ENCODE data around the gene ZNF653.
"Not testable (repeated sequence)": the region's sequence is repeated elsewhere in the genome, so short reads cannot be mapped to it uniquely, and the experiment has no call there.

The ZNF653 gene

GRCh38 chr19:11444059-11444458, 61.6 kb downstream of the ZNF653 start:
- Histone ChIP-seq H3K36me3 (ENCODE audit: insufficient read depth, low read length) (peaks cover 66% of the 10 kb centered on the region; the same call in 1 of the 2 replicates), H3K27ac (no peak overlapping the region), H3K4me3 (no peak overlapping the region), H3K9ac (ENCODE audit: insufficient read length) (no peak overlapping the region), H3K9me3 (ENCODE audit: low read depth, low read length) (no peaks in the 10 kb centered on the region)
- no peak for DNase-seq (ENCODE audit: low read depth, low spot score)
- TF ChIP-seq FOXP2 (optimal IDR thresholded peaks at IDR 0.05; ENCODE audit: control extremely low read depth, extremely low read length, insufficient read depth) (no peak), EZH2 (IDR thresholded peaks at IDR 0.05) (no peak), POLR2AphosphoS5 (IDR thresholded peaks at IDR 0.05; ENCODE audit: borderline replicate concordance, low read depth, low read length) (no peak)

GRCh38 chr19:11437955-11438354, 67.7 kb downstream of the ZNF653 start:
- Histone ChIP-seq H3K9me3 (ENCODE audit: low read depth, low read length) (no peaks in the 10 kb centered on the region), H3K27ac (no peak overlapping the region), H3K9ac (ENCODE audit: insufficient read length) (no peak overlapping the region), H3K4me3 (no peak overlapping the region), H3K36me3 (ENCODE audit: insufficient read depth, low read length) (peaks cover 50% of the 10 kb centered on the region)
- TF ChIP-seq EZH2 (IDR thresholded peaks at IDR 0.05) (no peak), FOXP2 (optimal IDR thresholded peaks at IDR 0.05; ENCODE audit: control extremely low read depth, extremely low read length, insufficient read depth) (no peak), POLR2AphosphoS5 (IDR thresholded peaks at IDR 0.05; ENCODE audit: borderline replicate concordance, low read depth, low read length) (no peak)
- no peak for DNase-seq (ENCODE audit: low read depth, low spot score)

- Histone ChIP-seq H3K9me3 (ENCODE audit: low read depth, low read length) (no peaks in the 10 kb centered on the region), H3K36me3 (ENCODE audit: insufficient read depth, low read length) (peaks cover 29% of the 10 kb centered on the region), H3K9ac (ENCODE audit: insufficient read length) (peak overlapping the region; percentile 87), H3K27ac (peak overlapping the region; percentile 56; the same call in 1 of the 2 replicates), H3K4me3 (peak overlapping the region; percentile 99)
- no peak for DNase-seq (ENCODE audit: low read depth, low spot score)
- TF ChIP-seq POLR2AphosphoS5 (IDR thresholded peaks at IDR 0.05; ENCODE audit: borderline replicate concordance, low read depth, low read length), result no peak
- TF ChIP-seq EZH2 (IDR thresholded peaks at IDR 0.05), result no peak
- no peak for TF ChIP-seq FOXP2 (optimal IDR thresholded peaks at IDR 0.05; ENCODE audit: control extremely low read depth, extremely low read length, insufficient read depth)
These were observed 69.8 kb downstream of the ZNF653 start for GRCh38 chr19:11435833-11436313.

GRCh38 chr19:11435057-11435832, 70.4 kb downstream of the ZNF653 start, which contains the start of the genes ODAD3 and PRKCSH:
TSS of gene ODAD3 (minus strand) at chr19:11435121. CDS start at chr19:11435016, 105 bp downstream.
TSS of gene PRKCSH (plus strand) at chr19:11435635. CDS start at chr19:11436118, 483 bp downstream.
- no peaks in the 10 kb centered on the region for H3K9me3 ChIP-seq (ENCODE audit: low read depth, low read length)
- peak within 1 kb of the TSS; percentile 99 for H3K4me3 ChIP-seq
- H3K9ac ChIP-seq (ENCODE audit: insufficient read length), result peak within 1 kb of the TSS; percentile 87
- DNase-seq (ENCODE audit: low read depth, low spot score), result peak; percentile 98
- TF ChIP-seq FOXP2 (optimal IDR thresholded peaks at IDR 0.05; ENCODE audit: control extremely low read depth, extremely low read length, insufficient read depth) (no peak), POLR2AphosphoS5 (IDR thresholded peaks at IDR 0.05; ENCODE audit: borderline replicate concordance, low read depth, low read length) (peak; percentile 92), EZH2 (IDR thresholded peaks at IDR 0.05) (no peak)
- H3K36me3 ChIP-seq (ENCODE audit: insufficient read depth, low read length), result peaks cover 25% of the 10 kb centered on the region
- H3K27ac ChIP-seq, result peak within 1 kb of the TSS; percentile 56; the same call in 1 of the 2 replicates

DNA sequence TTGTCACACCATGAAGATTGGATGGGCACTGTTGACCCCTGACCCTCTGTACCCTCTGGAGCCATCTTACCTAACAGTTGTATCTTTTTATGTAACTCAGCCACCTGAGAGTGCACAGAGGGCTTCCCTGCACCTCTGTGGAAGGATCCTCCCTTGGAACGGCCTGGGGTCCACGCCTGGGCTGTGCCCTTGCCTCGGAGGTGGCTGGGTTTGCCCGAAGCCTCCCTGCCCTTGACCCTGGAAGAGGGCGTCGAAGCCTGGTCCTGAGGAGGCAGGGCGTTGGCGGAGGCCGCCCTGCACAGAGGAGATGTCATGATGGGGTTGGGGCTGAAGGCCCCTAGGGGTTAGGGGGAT, 71.0 kb downstream of the ZNF653 start:
- peak overlapping the region; percentile 99 for H3K4me3 ChIP-seq
- H3K9ac ChIP-seq (ENCODE audit: insufficient read length), result no peak overlapping the region

GRCh38 chr19:11433526-11433925, 72.1 kb downstream of the ZNF653 start:
- not testable (repeated sequence) for H3K9me3 ChIP-seq (ENCODE audit: low read depth, low read length); H3K4me3 ChIP-seq; DNase-seq (ENCODE audit: low read depth, low spot score); H3K27ac ChIP-seq; H3K9ac ChIP-seq (ENCODE audit: insufficient read length)
- peaks cover 20% of the 10 kb centered on the region for H3K36me3 ChIP-seq (ENCODE audit: insufficient read depth, low read length)

More for the DNA sequence above, 71.0 kb downstream of the ZNF653 start:
- TF ChIP-seq POLR2AphosphoS5 (IDR thresholded peaks at IDR 0.05; ENCODE audit: borderline replicate concordance, low read depth, low read length) (no peak), FOXP2 (optimal IDR thresholded peaks at IDR 0.05; ENCODE audit: control extremely low read depth, extremely low read length, insufficient read depth) (no peak), EZH2 (IDR thresholded peaks at IDR 0.05) (no peak)
- Histone ChIP-seq H3K36me3 (ENCODE audit: insufficient read depth, low read length) (peaks cover 25% of the 10 kb centered on the region), H3K27ac (no peak overlapping the region), H3K9me3 (ENCODE audit: low read depth, low read length) (no peaks in the 10 kb centered on the region)
- no peak for DNase-seq (ENCODE audit: low read depth, low spot score)
